NCI-H510A treated with DMSO at 0.1 percent for 48 hours (cell line): ENCODE results near the gene LDHB.
"Not testable (repeated sequence)": the region's sequence is repeated elsewhere in the genome, so short reads cannot be mapped to it uniquely, and the experiment has no call there.

Source experiments
- DNase-seq: peaks from one replicate; lab custom pipeline; 2025; lab: John Stamatoyannopoulos, UW

Gene LDHB

GRCh38 chr12:21657326-21658077, at the start of gene LDHB:
Gene LDHB (minus strand): TSS chr12:21657842. CDS start chr12:21654671, 3,171 bp downstream.
- peak; percentile 88 for DNase-seq

- DNase-seq = no peak
These were observed 47.2 kb upstream of the LDHB start for GRCh38 chr12:21704847-21705246.

- DNase-seq = no peak
These were observed 42.2 kb upstream of the LDHB start for GRCh38 chr12:21699851-21700250.

- DNase-seq = peak; percentile 58
These were observed 40.4 kb upstream of the LDHB start for GRCh38 chr12:21697904-21698630.

GRCh38 chr12:21696625-21697024, 39.0 kb upstream of the LDHB start:
- DNase-seq = no peak

- DNase-seq = no peak
These were observed 38.3 kb upstream of the LDHB start for GRCh38 chr12:21695986-21696385.

GRCh38 chr12:21694660-21695059, 37.0 kb upstream of the LDHB start:
- DNase-seq = no peak

GRCh38 chr12:21691515-21691914, 33.9 kb upstream of the LDHB start:
- no peak for DNase-seq

GRCh38 chr12:21690704-21691368, 33.2 kb upstream of the LDHB start:
- DNase-seq = no peak

- DNase-seq = no peak
These were observed 25.5 kb upstream of the LDHB start for GRCh38 chr12:21683115-21683514.

- DNase-seq = no peak
These were observed 21.3 kb upstream of the LDHB start for GRCh38 chr12:21678959-21679358.

- DNase-seq = no peak
These were observed 20.1 kb upstream of the LDHB start for GRCh38 chr12:21677622-21678277.

- DNase-seq = no peak
These were observed 19.6 kb upstream of the LDHB start for GRCh38 chr12:21677204-21677603.

GRCh38 chr12:21676776-21677175, 19.1 kb upstream of the LDHB start:
- peak; percentile 50 for DNase-seq

GRCh38 chr12:21675641-21676040, 18.0 kb upstream of the LDHB start:
- DNase-seq = no peak

- DNase-seq = no peak
These were observed 17.5 kb upstream of the LDHB start for GRCh38 chr12:21675096-21675495.

- not testable (repeated sequence) for DNase-seq
These were observed 16.3 kb upstream of the LDHB start for GRCh38 chr12:21673830-21674552.

GRCh38 chr12:21672146-21672545, 14.5 kb upstream of the LDHB start:
- no peak for DNase-seq

GRCh38 chr12:21666722-21667121, 9.1 kb upstream of the LDHB start:
- peak; percentile 32 for DNase-seq

GRCh38 chr12:21665816-21666215, 8.2 kb upstream of the LDHB start:
- DNase-seq = no peak

GRCh38 chr12:21662122-21662792, 4.6 kb upstream of the LDHB start:
- DNase-seq = no peak
